Liver (tissue), 9 donors: Measurements from ENCODE around the gene RACGAP1. TPM values are rescaled to one million over a fixed set of nuclear protein-coding genes. Genes with fewer than 3 reads are reported as not detected.
"Not testable (repeated sequence)": the region's sequence is repeated elsewhere in the genome, so short reads cannot be mapped to it uniquely, and the experiment has no call there.

Experiments
- DNase-seq: peaks from one replicate; pipeline ENCODE4 v3.0.0-alpha.2; 2017; ENCODE audit warnings: low spot score
- H3K27ac ChIP-seq, 2 donors: one replicate each; pipeline ENCODE4 v1.7.0; 2013; ENCODE audit warnings: inconsistent platforms in 2 of 2, low read length in 2 of 2, control low read depth in 1 of 2, low read depth in 1 of 2, mild to moderate bottlenecking in 1 of 2
- H3K27me3 ChIP-seq, 4 donors: one replicate each; pipeline versions ENCODE4 v1.6.1 to v1.7.0; 2013; ENCODE audit warnings: low read length in 3 of 4, inconsistent platforms in 1 of 4, mild to moderate bottlenecking in 1 of 4, moderate library complexity in 1 of 4; ENCODE audit not compliant: control insufficient read depth in 4 of 4, insufficient read depth in 4 of 4
- H3K36me3 ChIP-seq, 4 donors: one replicate each; pipeline versions ENCODE4 v1.6.1 to v1.7.0; 2013; ENCODE audit warnings: low read length in 3 of 4, mild to moderate bottlenecking in 3 of 4, low read depth in 1 of 4, moderate library complexity in 1 of 4; ENCODE audit not compliant: control insufficient read depth in 4 of 4, insufficient read depth in 3 of 4
- H3K4me1 ChIP-seq, 4 donors: one replicate each; pipeline versions ENCODE4 v1.6.1 to v1.7.0; 2013; ENCODE audit warnings: low read length in 3 of 4, mild to moderate bottlenecking in 3 of 4, moderate library complexity in 1 of 4; ENCODE audit not compliant: control insufficient read depth in 4 of 4, insufficient read depth in 4 of 4
- H3K4me3 ChIP-seq, 3 donors: one replicate each; pipeline versions ENCODE4 v1.6.1 to v1.7.0; 2013; ENCODE audit warnings: low read length in 3 of 3, control low read depth in 1 of 3, low read depth in 1 of 3, mild to moderate bottlenecking in 1 of 3
- H3K9ac ChIP-seq, 2 donors: one replicate each; pipeline ENCODE4 v1.7.0; 2013; ENCODE audit warnings: low read length in 2 of 2, mild to moderate bottlenecking in 2 of 2, moderate library complexity in 2 of 2, control low read depth in 1 of 2, low read depth in 1 of 2
- H3K9me3 ChIP-seq, 4 donors: one replicate each; pipeline versions ENCODE4 v1.6.1 to v1.7.0; 2013; ENCODE audit warnings: low read length in 3 of 4; ENCODE audit not compliant: control insufficient read depth in 4 of 4
- FOXA1 ChIP-seq: IDR thresholded peaks from 2 replicates; pipeline ENCODE4 v1.6.1; 2016; ENCODE audit warnings: antibody characterized with exemption
- FOXA2 ChIP-seq: IDR thresholded peaks from 2 replicates; pipeline ENCODE4 v1.6.1; 2016; ENCODE audit warnings: antibody characterized with exemption
- GABPA ChIP-seq, 2 donors: IDR thresholded peaks in 1 of 2; conservative IDR thresholded peaks in 1 of 2; 2 replicates each; pipeline ENCODE4 v1.6.1; 2016; ENCODE audit warnings: antibody characterized with exemption in 2 of 2, mild to moderate bottlenecking in 1 of 2, moderate library complexity in 1 of 2
- HNF4A ChIP-seq, 2 donors: conservative IDR thresholded peaks; 2 replicates each; pipeline ENCODE4 v1.6.1; 2016; ENCODE audit warnings: antibody characterized with exemption in 2 of 2, mild to moderate bottlenecking in 2 of 2
- NR2F2 ChIP-seq: IDR thresholded peaks from 2 replicates; pipeline ENCODE4 v1.6.1; 2016; ENCODE audit warnings: antibody characterized with exemption
- RAD21 ChIP-seq, 2 donors: IDR thresholded peaks; 2 replicates each; pipeline ENCODE4 v1.6.1; 2016; ENCODE audit warnings: antibody characterized with exemption in 2 of 2, mild to moderate bottlenecking in 2 of 2
- RXRA ChIP-seq, 2 donors: IDR thresholded peaks; 2 replicates each; pipeline ENCODE4 v1.6.1; 2017 to 2018; ENCODE audit warnings: antibody characterized with exemption in 2 of 2, mild to moderate bottlenecking in 1 of 2
- SP1 ChIP-seq: IDR thresholded peaks from 2 replicates; pipeline ENCODE4 v1.6.1; 2018; ENCODE audit warnings: antibody characterized with exemption, mild to moderate bottlenecking
- TAF1 ChIP-seq: conservative IDR thresholded peaks from 2 replicates; pipeline ENCODE4 v1.6.1; 2016; ENCODE audit warnings: antibody characterized with exemption, mild to moderate bottlenecking
- WGBS: extraction: QIAGEN DNeasy Blood & Tissue Kit; methylation state at CpG from one replicate; pipeline ENCODE4 v1.1.7; 2013; 5-methylcytosine and 5-hydroxymethylcytosine counted together
- polyA plus RNA-seq, 2 donors: library from polyadenylated mRNA; stranded (reverse) in 1 of 2; unstranded in 1 of 2; fragments of 200-250 nt in 1 of 2; fragments of >200 nt in 1 of 2; fragmentation: Nextera tagmentation in 1 of 2; extraction: Ambion mirVana in 1 of 2; gene quantifications; one replicate each; pipeline versions ENCODE4 v1.2.1 to v1.2.3, GENCODE V29; 2013 to 2015
- total RNA-seq, 2 donors: library from RNA; depleted of rRNA; stranded (reverse); fragments of >200 nt; gene quantifications; one replicate each; pipeline ENCODE4 v1.2.3, GENCODE V29; 2014
- TF ChIP-seq, protein P1 (sequence below): IDR thresholded peaks from 2 replicates; pipeline ENCODE4 v1.6.1; 2016; ENCODE audit warnings: antibody characterized with exemption
- TF ChIP-seq, protein P2 (sequence below): IDR thresholded peaks from 2 replicates; pipeline ENCODE4 v1.6.1; 2016; ENCODE audit warnings: antibody characterized with exemption
- TF ChIP-seq, protein P3 (sequence below): IDR thresholded peaks from 2 replicates; pipeline ENCODE4 v1.6.1; 2016; ENCODE audit warnings: antibody characterized with exemption
- TF ChIP-seq, protein P4 (sequence below): fragments of 150-350 bp; IDR thresholded peaks from 2 replicates; pipeline ENCODE4 v1.5.1; 2017; ENCODE audit warnings: improper control_type of control experiment, low read depth, low read length; ENCODE audit not compliant: missing input control
- TF ChIP-seq, protein P5 (sequence below): IDR thresholded peaks from 2 replicates; pipeline ENCODE4 v1.6.1; 2016; ENCODE audit warnings: antibody characterized with exemption, mild to moderate bottlenecking
- donor health status: healthy.
- donor health status: healthy.
- donor health status: healthy.
- donor health status: healthy.
- donor health status: healthy.

Gene RACGAP1
- total and polyA plus RNA-seq, 4 donors: 1.0 to 38.3 (median 2.9) TPM

DNA sequence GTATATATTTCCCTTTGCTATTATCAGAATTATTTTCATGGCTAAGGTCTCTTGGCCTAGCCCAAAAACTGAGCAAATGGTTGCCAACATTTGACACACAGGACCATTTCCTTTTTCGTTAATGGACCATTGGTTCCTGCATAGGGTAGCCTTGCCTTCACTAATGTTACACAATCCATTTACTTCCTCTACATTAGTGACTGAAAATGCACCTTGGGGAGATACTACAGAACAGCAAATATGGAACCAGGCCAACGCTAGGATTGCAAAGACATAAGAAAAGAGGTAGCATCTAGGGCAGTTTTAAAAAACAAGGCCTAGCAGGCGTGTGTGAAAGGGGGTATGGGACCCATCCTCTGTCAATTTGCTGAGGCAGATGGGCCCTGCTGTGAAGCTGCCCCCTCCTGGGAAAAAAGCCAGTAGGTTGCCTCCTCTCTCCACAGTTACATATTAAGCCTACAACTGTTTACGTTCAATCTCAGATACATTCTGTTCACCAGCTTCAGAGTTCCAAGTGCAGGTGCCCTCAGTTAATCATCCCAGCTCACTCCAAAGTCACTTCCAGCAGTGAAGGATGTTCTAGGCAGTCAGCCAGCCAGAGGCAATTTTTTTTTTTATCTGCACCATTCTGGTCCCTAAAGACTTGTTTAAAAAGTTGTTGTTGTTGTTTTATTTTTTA, 37.5 kb downstream of the RACGAP1 start (continued):
- TF ChIP-seq, protein P1, sequence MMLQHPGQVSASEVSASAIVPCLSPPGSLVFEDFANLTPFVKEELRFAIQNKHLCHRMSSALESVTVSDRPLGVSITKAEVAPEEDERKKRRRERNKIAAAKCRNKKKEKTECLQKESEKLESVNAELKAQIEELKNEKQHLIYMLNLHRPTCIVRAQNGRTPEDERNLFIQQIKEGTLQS: no peak
- TF ChIP-seq, protein P2, sequence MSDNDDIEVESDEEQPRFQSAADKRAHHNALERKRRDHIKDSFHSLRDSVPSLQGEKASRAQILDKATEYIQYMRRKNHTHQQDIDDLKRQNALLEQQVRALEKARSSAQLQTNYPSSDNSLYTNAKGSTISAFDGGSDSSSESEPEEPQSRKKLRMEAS: no peak
- no peak for TF ChIP-seq FOXA1

DNA sequence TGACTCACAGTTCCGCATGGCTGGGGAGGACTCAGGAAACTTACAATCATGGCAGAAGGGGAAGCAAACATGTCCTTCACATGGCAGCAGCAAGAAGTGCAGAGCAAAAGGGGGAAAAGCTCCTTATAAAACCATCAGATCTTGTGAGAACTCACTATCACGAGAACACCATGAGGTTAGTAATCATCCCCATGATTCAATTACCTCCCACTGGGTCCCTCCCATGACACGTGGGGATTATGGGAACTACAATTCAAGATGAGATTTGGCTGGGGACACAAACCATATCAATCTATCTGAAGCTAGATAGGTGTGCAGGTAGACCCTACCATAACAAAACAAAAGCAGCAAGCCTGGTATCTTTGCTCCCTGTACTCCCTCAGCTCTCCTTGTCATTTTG, 38.8 kb downstream of the RACGAP1 start:
- not testable (repeated sequence) for H3K27ac ChIP-seq, H3K4me1 ChIP-seq, H3K4me3 ChIP-seq, DNase-seq, H3K27me3 ChIP-seq, H3K36me3 ChIP-seq, H3K9ac ChIP-seq, H3K9me3 ChIP-seq
- WGBS: 94% methylated on average over 3 of the region's 3 CpGs

DNA sequence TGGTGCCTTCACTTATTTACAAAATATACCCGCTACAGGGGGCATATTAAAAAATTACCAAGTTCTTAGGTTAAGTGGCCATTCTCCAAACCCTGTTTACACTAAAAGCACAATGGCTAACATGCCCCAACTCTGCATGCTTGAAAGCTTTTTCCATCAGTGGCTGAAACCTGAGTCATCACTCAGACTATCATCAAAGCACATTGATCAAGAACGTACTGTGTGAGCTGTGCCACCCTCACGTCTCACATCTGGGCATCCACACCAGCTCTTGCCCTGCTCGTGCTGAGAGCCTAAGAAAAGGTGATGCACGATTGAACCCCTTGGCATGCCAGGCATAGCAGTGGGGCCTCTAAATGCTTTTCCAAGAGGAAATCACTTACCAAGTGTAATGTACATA, 39.3 kb downstream of the RACGAP1 start:
- Histone ChIP-seq H3K27ac (no peak overlapping the region), H3K27me3 (no peaks in the 10 kb centered on the region), H3K9me3 (no peaks in the 10 kb centered on the region), H3K36me3 (no peaks in the 10 kb centered on the region), H3K4me1 (peaks cover 0 to 7% (median 2%) of the 10 kb centered on the region in 4 donors), H3K4me3 (no peak overlapping the region), H3K9ac (no peak overlapping the region)
- WGBS: 96% methylated on average over 5 of the region's 5 CpGs
- DNase-seq: no peak
- TF ChIP-seq TAF1 (no peak), GABPA (IDR thresholded peaks at IDR 0.05 in 1 of 2, conservative IDR thresholded peaks at IDR 0.05 in 1 of 2) (no peak), NR2F2 (no peak), FOXA2 (no peak), RAD21 (IDR thresholded peaks at IDR 0.05) (no peak), SP1 (no peak), HNF4A (conservative IDR thresholded peaks at IDR 0.05) (no peak), RXRA (IDR thresholded peaks at IDR 0.05) (no peak)
- TF ChIP-seq, protein P3, sequence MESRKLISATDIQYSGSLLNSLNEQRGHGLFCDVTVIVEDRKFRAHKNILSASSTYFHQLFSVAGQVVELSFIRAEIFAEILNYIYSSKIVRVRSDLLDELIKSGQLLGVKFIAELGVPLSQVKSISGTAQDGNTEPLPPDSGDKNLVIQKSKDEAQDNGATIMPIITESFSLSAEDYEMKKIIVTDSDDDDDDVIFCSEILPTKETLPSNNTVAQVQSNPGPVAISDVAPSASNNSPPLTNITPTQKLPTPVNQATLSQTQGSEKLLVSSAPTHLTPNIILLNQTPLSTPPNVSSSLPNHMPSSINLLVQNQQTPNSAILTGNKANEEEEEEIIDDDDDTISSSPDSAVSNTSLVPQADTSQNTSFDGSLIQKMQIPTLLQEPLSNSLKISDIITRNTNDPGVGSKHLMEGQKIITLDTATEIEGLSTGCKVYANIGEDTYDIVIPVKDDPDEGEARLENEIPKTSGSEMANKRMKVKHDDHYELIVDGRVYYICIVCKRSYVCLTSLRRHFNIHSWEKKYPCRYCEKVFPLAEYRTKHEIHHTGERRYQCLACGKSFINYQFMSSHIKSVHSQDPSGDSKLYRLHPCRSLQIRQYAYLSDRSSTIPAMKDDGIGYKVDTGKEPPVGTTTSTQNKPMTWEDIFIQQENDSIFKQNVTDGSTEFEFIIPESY: no peak
- TF ChIP-seq, protein P1: no peak
- TF ChIP-seq, protein P4, sequence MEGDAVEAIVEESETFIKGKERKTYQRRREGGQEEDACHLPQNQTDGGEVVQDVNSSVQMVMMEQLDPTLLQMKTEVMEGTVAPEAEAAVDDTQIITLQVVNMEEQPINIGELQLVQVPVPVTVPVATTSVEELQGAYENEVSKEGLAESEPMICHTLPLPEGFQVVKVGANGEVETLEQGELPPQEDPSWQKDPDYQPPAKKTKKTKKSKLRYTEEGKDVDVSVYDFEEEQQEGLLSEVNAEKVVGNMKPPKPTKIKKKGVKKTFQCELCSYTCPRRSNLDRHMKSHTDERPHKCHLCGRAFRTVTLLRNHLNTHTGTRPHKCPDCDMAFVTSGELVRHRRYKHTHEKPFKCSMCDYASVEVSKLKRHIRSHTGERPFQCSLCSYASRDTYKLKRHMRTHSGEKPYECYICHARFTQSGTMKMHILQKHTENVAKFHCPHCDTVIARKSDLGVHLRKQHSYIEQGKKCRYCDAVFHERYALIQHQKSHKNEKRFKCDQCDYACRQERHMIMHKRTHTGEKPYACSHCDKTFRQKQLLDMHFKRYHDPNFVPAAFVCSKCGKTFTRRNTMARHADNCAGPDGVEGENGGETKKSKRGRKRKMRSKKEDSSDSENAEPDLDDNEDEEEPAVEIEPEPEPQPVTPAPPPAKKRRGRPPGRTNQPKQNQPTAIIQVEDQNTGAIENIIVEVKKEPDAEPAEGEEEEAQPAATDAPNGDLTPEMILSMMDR: no peak
- TF ChIP-seq, protein P2: no peak
- TF ChIP-seq, protein P5, sequence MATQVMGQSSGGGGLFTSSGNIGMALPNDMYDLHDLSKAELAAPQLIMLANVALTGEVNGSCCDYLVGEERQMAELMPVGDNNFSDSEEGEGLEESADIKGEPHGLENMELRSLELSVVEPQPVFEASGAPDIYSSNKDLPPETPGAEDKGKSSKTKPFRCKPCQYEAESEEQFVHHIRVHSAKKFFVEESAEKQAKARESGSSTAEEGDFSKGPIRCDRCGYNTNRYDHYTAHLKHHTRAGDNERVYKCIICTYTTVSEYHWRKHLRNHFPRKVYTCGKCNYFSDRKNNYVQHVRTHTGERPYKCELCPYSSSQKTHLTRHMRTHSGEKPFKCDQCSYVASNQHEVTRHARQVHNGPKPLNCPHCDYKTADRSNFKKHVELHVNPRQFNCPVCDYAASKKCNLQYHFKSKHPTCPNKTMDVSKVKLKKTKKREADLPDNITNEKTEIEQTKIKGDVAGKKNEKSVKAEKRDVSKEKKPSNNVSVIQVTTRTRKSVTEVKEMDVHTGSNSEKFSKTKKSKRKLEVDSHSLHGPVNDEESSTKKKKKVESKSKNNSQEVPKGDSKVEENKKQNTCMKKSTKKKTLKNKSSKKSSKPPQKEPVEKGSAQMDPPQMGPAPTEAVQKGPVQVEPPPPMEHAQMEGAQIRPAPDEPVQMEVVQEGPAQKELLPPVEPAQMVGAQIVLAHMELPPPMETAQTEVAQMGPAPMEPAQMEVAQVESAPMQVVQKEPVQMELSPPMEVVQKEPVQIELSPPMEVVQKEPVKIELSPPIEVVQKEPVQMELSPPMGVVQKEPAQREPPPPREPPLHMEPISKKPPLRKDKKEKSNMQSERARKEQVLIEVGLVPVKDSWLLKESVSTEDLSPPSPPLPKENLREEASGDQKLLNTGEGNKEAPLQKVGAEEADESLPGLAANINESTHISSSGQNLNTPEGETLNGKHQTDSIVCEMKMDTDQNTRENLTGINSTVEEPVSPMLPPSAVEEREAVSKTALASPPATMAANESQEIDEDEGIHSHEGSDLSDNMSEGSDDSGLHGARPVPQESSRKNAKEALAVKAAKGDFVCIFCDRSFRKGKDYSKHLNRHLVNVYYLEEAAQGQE: no peak
